Trophoblast cell (in vitro differentiated cells and primary cell): Measurements from ENCODE around the gene PSMD13.

Source experiments
- DNase-seq, 2 donors: peaks; one replicate each; pipeline ENCODE4 v3.0.0-alpha.2; 2016
- H2AFZ ChIP-seq: 2 replicates; pipeline ENCODE4 v1.6.1; 2013; ENCODE audit warnings: low read length, moderate library complexity, mild to moderate bottlenecking; ENCODE audit not compliant: insufficient read depth, poor library complexity
- H2AK5ac ChIP-seq: 2 replicates; pipeline ENCODE4 v1.6.1; 2013; ENCODE audit warnings: mild to moderate bottlenecking, low read length
- H2BK120ac ChIP-seq: 2 replicates; pipeline ENCODE4 v1.6.1; 2013; ENCODE audit warnings: low read length, mild to moderate bottlenecking, moderate library complexity; ENCODE audit not compliant: insufficient read depth, poor library complexity
- H2BK12ac ChIP-seq: 2 replicates; pipeline ENCODE4 v1.6.1; 2013; ENCODE audit warnings: mild to moderate bottlenecking, low read length, moderate library complexity
- H2BK5ac ChIP-seq: 2 replicates; pipeline ENCODE4 v1.6.1; 2013; ENCODE audit warnings: low read length, low read depth, moderate library complexity, mild to moderate bottlenecking; ENCODE audit not compliant: poor library complexity
- H3K14ac ChIP-seq: 2 replicates; pipeline ENCODE4 v1.6.1; 2013; ENCODE audit warnings: mild to moderate bottlenecking, low read length
- H3K18ac ChIP-seq: 2 replicates; pipeline ENCODE4 v1.6.1; 2013; ENCODE audit warnings: mild to moderate bottlenecking, low read length
- H3K23ac ChIP-seq: 2 replicates; pipeline ENCODE4 v1.6.1; 2013; ENCODE audit warnings: low read length
- H3K27ac ChIP-seq: 2 replicates; pipeline ENCODE4 v1.5.1; 2013; ENCODE audit warnings: low read depth, mild to moderate bottlenecking, inconsistent platforms, low read length, moderate library complexity
- H3K27me3 ChIP-seq: 2 replicates; pipeline ENCODE4 v1.6.1; 2013; ENCODE audit warnings: inconsistent platforms, mild to moderate bottlenecking, low read length, moderate library complexity; ENCODE audit not compliant: insufficient read depth
- H3K36me3 ChIP-seq, 2 experiments: 1 replicate in 1 of 2; 2 replicates in 1 of 2; pipeline ENCODE4 v1.6.1; 2013; ENCODE audit warnings: low read length in 2 of 2, mild to moderate bottlenecking in 2 of 2, moderate library complexity in 1 of 2; ENCODE audit not compliant: insufficient read depth in 2 of 2, control insufficient read depth in 1 of 2
- H3K4ac ChIP-seq: 2 replicates; pipeline ENCODE4 v1.6.1; 2013; ENCODE audit warnings: low read depth, mild to moderate bottlenecking, low read length, moderate library complexity
- H3K4me1 ChIP-seq, 2 experiments: 1 replicate in 1 of 2; 2 replicates in 1 of 2; pipeline ENCODE4 v1.6.1; 2013; ENCODE audit warnings: low read length in 2 of 2, mild to moderate bottlenecking in 2 of 2, moderate library complexity in 1 of 2; ENCODE audit not compliant: insufficient read depth in 2 of 2, control insufficient read depth in 1 of 2
- H3K4me2 ChIP-seq: 2 replicates; pipeline ENCODE4 v1.6.1; 2013; ENCODE audit warnings: inconsistent platforms, mild to moderate bottlenecking, low read length, moderate library complexity
- H3K4me3 ChIP-seq: 2 replicates; pipeline ENCODE4 v1.5.1; 2013; ENCODE audit warnings: mild to moderate bottlenecking, low read depth, low read length, inconsistent platforms
- H3K79me1 ChIP-seq: one replicate; pipeline ENCODE4 v1.6.1; 2013; ENCODE audit warnings: low read length
- H3K79me2 ChIP-seq: 2 replicates; pipeline ENCODE4 v1.6.1; 2013; ENCODE audit warnings: low read length, mild to moderate bottlenecking; ENCODE audit not compliant: control insufficient read depth, insufficient read depth, poor library complexity
- H3K9ac ChIP-seq: 2 replicates; pipeline ENCODE4 v1.6.1; 2013; ENCODE audit warnings: mild to moderate bottlenecking, low read length
- H3K9me3 ChIP-seq: 2 replicates; pipeline ENCODE4 v1.6.1; 2013; ENCODE audit warnings: low read depth, mild to moderate bottlenecking, control low read depth, inconsistent platforms, low read length; ENCODE audit not compliant: insufficient read depth
- H4K12ac ChIP-seq: 2 replicates; pipeline ENCODE4 v1.6.1; 2013; ENCODE audit warnings: low read depth, mild to moderate bottlenecking, low read length, moderate library complexity
- H4K8ac ChIP-seq: 2 replicates; pipeline ENCODE4 v1.6.1; 2013; ENCODE audit warnings: low read depth, mild to moderate bottlenecking, low read length, moderate library complexity
- H4K91ac ChIP-seq: one replicate; pipeline ENCODE4 v1.6.1; 2013; ENCODE audit warnings: low read depth, mild to moderate bottlenecking, low read length, moderate library complexity
- WGBS: extraction: QIAGEN DNeasy Blood & Tissue Kit; methylation state at CpG from one replicate; pipeline ENCODE4 v1.1.7; 2013; ENCODE audit warnings: missing lambda C conversion rate; ENCODE audit not compliant: insufficient read length, insufficient coverage; ENCODE audit errors: extremely low coverage; 5-methylcytosine and 5-hydroxymethylcytosine counted together

The PSMD13 gene

GRCh38 chr11:241634-242033 is 4.9 kb downstream of the PSMD13 start:
- Histone ChIP-seq H2BK12ac (no peak overlapping the region), H3K23ac (no peak overlapping the region), H2BK5ac (no peak overlapping the region), H3K27ac (no peak overlapping the region), H3K27me3 (no peaks in the 10 kb centered on the region), H4K12ac (no peak overlapping the region), H3K36me3 (peaks cover 29 to 44% of the 10 kb centered on the region in 2 experiments), H3K4me1 (no peaks in the 10 kb centered on the region), H3K79me1 (peaks cover 4% of the 10 kb centered on the region), H4K8ac (no peak overlapping the region), H2BK120ac (no peak overlapping the region), H4K91ac (no peak overlapping the region), H3K9ac (peak overlapping the region; percentile 42), H3K4ac (no peak overlapping the region), H3K79me2 (peaks cover 8% of the 10 kb centered on the region), H3K18ac (no peak overlapping the region), H2AK5ac (no peak overlapping the region), H3K4me2 (no peak overlapping the region), H3K14ac (no peak overlapping the region), H3K9me3 (no peaks in the 10 kb centered on the region), H2AFZ (no peak overlapping the region), H3K4me3 (no peak overlapping the region)
- DNase-seq = no peak
- no CpG with 5 or more reads among the region's 5 CpGs for whole genome bisulfite sequencing

GRCh38 chr11:244376-244775 is 7.6 kb downstream of the PSMD13 start:
- Histone ChIP-seq H3K4me1 (no peaks in the 10 kb centered on the region), H3K9ac (no peak overlapping the region), H4K12ac (no peak overlapping the region), H2BK5ac (no peak overlapping the region), H4K91ac (no peak overlapping the region), H3K9me3 (no peaks in the 10 kb centered on the region), H3K27me3 (no peaks in the 10 kb centered on the region), H3K4me3 (no peak overlapping the region), H4K8ac (no peak overlapping the region), H2BK120ac (no peak overlapping the region), H3K23ac (no peak overlapping the region), H3K4me2 (no peak overlapping the region), H3K4ac (no peak overlapping the region), H3K79me2 (no peaks in the 10 kb centered on the region), H3K36me3 (peaks cover 38 to 56% of the 10 kb centered on the region in 2 experiments), H3K14ac (no peak overlapping the region), H2AK5ac (no peak overlapping the region), H3K18ac (no peak overlapping the region), H3K27ac (no peak overlapping the region), H3K79me1 (no peaks in the 10 kb centered on the region), H2AFZ (no peak overlapping the region), H2BK12ac (no peak overlapping the region)
- DNase-seq = no peak
- no CpG with 5 or more reads among the region's 2 CpGs for WGBS

GRCh38 chr11:249062-249461 is 12.3 kb downstream of the PSMD13 start:
- Histone ChIP-seq H3K9me3 (peaks cover 2% of the 10 kb centered on the region), H3K36me3 (peaks cover 53 to 72% of the 10 kb centered on the region in 2 experiments), H3K18ac (no peak overlapping the region), H2AFZ (no peak overlapping the region), H4K8ac (no peak overlapping the region), H2BK12ac (no peak overlapping the region), H2AK5ac (no peak overlapping the region), H3K79me2 (no peaks in the 10 kb centered on the region), H3K27me3 (no peaks in the 10 kb centered on the region), H3K4me1 (no peaks in the 10 kb centered on the region), H3K9ac (peak overlapping the region; percentile 42), H3K27ac (no peak overlapping the region), H2BK120ac (no peak overlapping the region), H3K79me1 (no peaks in the 10 kb centered on the region), H2BK5ac (no peak overlapping the region), H4K12ac (no peak overlapping the region), H3K23ac (no peak overlapping the region), H4K91ac (no peak overlapping the region), H3K4me2 (no peak overlapping the region), H3K14ac (no peak overlapping the region), H3K4ac (no peak overlapping the region), H3K4me3 (no peak overlapping the region)
- no peak for DNase-seq
- no CpG with 5 or more reads among the region's 8 CpGs for WGBS

- no CpG with 5 or more reads among the region's 5 CpGs for WGBS
- H4K91ac ChIP-seq = no peak overlapping the region
- no peak overlapping the region for H3K9ac ChIP-seq
- no peak overlapping the region for H3K4ac ChIP-seq
- H4K12ac ChIP-seq = no peak overlapping the region
- no peak overlapping the region for H3K27ac ChIP-seq
- no peak overlapping the region for H4K8ac ChIP-seq
- no peak overlapping the region for H3K4me2 ChIP-seq
- no peak overlapping the region for H2AK5ac ChIP-seq
- H3K4me1 ChIP-seq = no peaks in the 10 kb centered on the region
- peaks cover 2% of the 10 kb centered on the region for H3K9me3 ChIP-seq
- H2BK12ac ChIP-seq = no peak overlapping the region
- no peak for DNase-seq
- no peak overlapping the region for H3K14ac ChIP-seq
- peaks cover 47 to 63% of the 10 kb centered on the region in 2 experiments for H3K36me3 ChIP-seq
- H3K27me3 ChIP-seq = no peaks in the 10 kb centered on the region
- H2BK5ac ChIP-seq = no peak overlapping the region
- no peak overlapping the region for H2BK120ac ChIP-seq
- H2AFZ ChIP-seq = no peak overlapping the region
- no peak overlapping the region for H3K18ac ChIP-seq
- H3K79me2 ChIP-seq = no peaks in the 10 kb centered on the region
- no peak overlapping the region for H3K23ac ChIP-seq
- no peaks in the 10 kb centered on the region for H3K79me1 ChIP-seq
- no peak overlapping the region for H3K4me3 ChIP-seq
Measured at GRCh38 chr11:250274-250673, 13.5 kb downstream of the PSMD13 start.
